MCF 10A (cell line): ENCODE results near the gene ZFP36. TPM values are rescaled to one million over a fixed set of nuclear protein-coding genes. Genes with fewer than 3 reads are reported as not detected.

Source experiments
- BruUV-seq: library from RNA; stranded (reverse); fragments of 400-500 nt; replicated peaks from 2 replicates; lab custom pipeline; 2021; lab: Mats Ljungman, UMichigan
- CTCF ChIA-PET: fragments of 300-600 bp; sonication (Branson Sonifier 250); formaldehyde crosslinking; extraction: SDS; loops from one replicate; lab custom pipeline; 2021; ENCODE audit warnings: antibody characterized with exemption, inconsistent platforms; lab: Yijun Ruan, JAX
- POLR2A ChIA-PET: fragments of 300-600, 350-650 bp; sonication (Branson Sonifier 250); formaldehyde crosslinking; extraction: SDS; loops from one replicate; lab custom pipeline; 2020; ENCODE audit warnings: antibody characterized with exemption, inconsistent platforms; lab: Yijun Ruan, JAX
- DNase-seq: peaks from one replicate; pipeline ENCODE4 v3.0.0-alpha.2; 2018; ENCODE audit not compliant: unreplicated experiment
- H3K27ac Mint-ChIP-seq: one replicate; pipeline ENCODE4 v1.8.0; 2022; ENCODE audit warnings: mild to moderate bottlenecking, low read depth, mixed read lengths; ENCODE audit not compliant: unreplicated experiment
- H3K27me3 Mint-ChIP-seq: one replicate; pipeline ENCODE4 v1.8.0; 2022; ENCODE audit warnings: mixed read lengths; ENCODE audit not compliant: insufficient read depth, unreplicated experiment
- H3K36me3 Mint-ChIP-seq: one replicate; pipeline ENCODE4 v1.8.0; 2022; ENCODE audit warnings: mild to moderate bottlenecking, moderate library complexity, mixed read lengths; ENCODE audit not compliant: insufficient read depth, unreplicated experiment
- H3K4me1 Mint-ChIP-seq: one replicate; pipeline ENCODE4 v1.8.0; 2022; ENCODE audit warnings: mixed read lengths; ENCODE audit not compliant: insufficient read depth, unreplicated experiment
- H3K4me3 Mint-ChIP-seq: one replicate; pipeline ENCODE4 v1.8.0; 2022; ENCODE audit warnings: mild to moderate bottlenecking, moderate library complexity, mixed read lengths; ENCODE audit not compliant: unreplicated experiment
- H3K9me3 Mint-ChIP-seq: one replicate; pipeline ENCODE4 v1.8.0; 2022; ENCODE audit warnings: mixed read lengths; ENCODE audit not compliant: unreplicated experiment
- intact Hi-C: fragments of 100-400 bp; cut with micrococcal nuclease; formaldehyde crosslinking; loops from 2 replicates; pipeline ENCODE4 v1.14.1; 2022
- total RNA-seq: library from RNA; stranded (reverse); gene quantifications from 2 replicates; pipeline ENCODE4 v1.2.3, GENCODE V29; 2022
- TF ChIP-seq, protein P1 (sequence below): fragments of 200-600 bp; IDR thresholded peaks from one replicate; pipeline ENCODE4 v1.8.0; 2022; ENCODE audit warnings: antibody characterized with exemption, mild to moderate bottlenecking; ENCODE audit not compliant: unreplicated experiment

ZFP36 gene
- total RNA-seq, 1 experiment from 2014 or later, result 98.4 TPM

DNA sequence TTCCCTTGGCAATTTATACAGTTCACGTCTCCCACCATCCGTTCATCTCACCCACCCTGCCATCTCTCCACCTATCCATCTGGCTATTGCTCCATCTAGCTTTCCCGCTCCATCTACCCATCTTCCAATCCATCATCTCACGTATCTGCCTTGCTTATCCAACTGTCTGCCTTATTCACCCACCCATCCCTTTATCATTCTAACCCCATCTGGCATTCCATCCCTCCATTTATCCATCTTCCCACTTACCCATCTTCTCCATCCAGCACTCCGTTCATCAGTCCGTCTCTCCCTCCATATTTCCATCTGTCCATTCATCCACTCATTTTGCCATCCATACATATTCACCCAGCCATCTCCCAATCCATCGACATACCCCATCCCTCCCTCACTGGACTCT lies 19.1 kb downstream of the ZFP36 start:
- Mint-ChIP-seq H3K36me3 (peaks cover 9% of the 10 kb centered on the region), H3K9me3 (no peaks in the 10 kb centered on the region), H3K27ac (no peak overlapping the region), H3K27me3 (no peaks in the 10 kb centered on the region), H3K4me3 (no peak overlapping the region), H3K4me1 (no peaks in the 10 kb centered on the region)
- CTCF ChIA-PET, result interaction anchor here (1.1 kb wide), 1 partner anchor 10 kb away, joined by 3 read pairs; no protein-coding TSS in a partner anchor
- TF ChIP-seq, protein P1, sequence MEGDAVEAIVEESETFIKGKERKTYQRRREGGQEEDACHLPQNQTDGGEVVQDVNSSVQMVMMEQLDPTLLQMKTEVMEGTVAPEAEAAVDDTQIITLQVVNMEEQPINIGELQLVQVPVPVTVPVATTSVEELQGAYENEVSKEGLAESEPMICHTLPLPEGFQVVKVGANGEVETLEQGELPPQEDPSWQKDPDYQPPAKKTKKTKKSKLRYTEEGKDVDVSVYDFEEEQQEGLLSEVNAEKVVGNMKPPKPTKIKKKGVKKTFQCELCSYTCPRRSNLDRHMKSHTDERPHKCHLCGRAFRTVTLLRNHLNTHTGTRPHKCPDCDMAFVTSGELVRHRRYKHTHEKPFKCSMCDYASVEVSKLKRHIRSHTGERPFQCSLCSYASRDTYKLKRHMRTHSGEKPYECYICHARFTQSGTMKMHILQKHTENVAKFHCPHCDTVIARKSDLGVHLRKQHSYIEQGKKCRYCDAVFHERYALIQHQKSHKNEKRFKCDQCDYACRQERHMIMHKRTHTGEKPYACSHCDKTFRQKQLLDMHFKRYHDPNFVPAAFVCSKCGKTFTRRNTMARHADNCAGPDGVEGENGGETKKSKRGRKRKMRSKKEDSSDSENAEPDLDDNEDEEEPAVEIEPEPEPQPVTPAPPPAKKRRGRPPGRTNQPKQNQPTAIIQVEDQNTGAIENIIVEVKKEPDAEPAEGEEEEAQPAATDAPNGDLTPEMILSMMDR, result no peak
- DNase-seq, result no peak
- BruUV-seq, result no TSS peak
- POLR2A ChIA-PET, result interaction anchor here (3.4 kb wide), 1 partner anchor 10 kb away, joined by 35 read pairs; the partner anchor contains the start of gene RPS16
- intact Hi-C loops, result no loop called here

DNA sequence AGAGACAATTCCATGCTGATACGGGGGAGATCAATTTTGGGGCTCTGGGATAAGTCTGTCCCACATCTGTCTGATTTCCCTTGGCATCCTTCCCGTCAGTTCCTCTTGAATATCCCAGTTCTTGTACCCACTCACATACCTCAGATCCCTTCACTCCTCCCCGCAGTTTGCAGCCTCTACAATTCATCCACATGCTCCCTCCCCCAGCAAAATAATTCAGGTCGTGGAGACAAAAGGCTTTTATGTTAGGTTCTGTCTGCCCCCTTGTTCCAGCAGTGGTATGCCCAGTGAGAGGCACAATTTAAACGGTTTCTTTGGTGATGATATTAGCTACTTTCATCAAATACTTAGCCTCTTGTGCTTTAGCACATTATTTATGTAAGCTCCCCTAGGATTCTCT lies 19.5 kb downstream of the ZFP36 start:
- no peaks in the 10 kb centered on the region for H3K27me3 Mint-ChIP-seq
- intact Hi-C loops, result no loop called here
- peaks cover 13% of the 10 kb centered on the region for H3K36me3 Mint-ChIP-seq
- H3K4me3 Mint-ChIP-seq, result no peak overlapping the region
- TF ChIP-seq, protein P1, result no peak
- H3K27ac Mint-ChIP-seq, result no peak overlapping the region
- no TSS peak for BruUV-seq
- CTCF ChIA-PET, result interaction anchor here (1.0 kb wide), 1 partner anchor 107 kb away, joined by 3 read pairs; no protein-coding TSS in a partner anchor
- DNase-seq, result no peak
- H3K4me1 Mint-ChIP-seq, result no peaks in the 10 kb centered on the region
- no peaks in the 10 kb centered on the region for H3K9me3 Mint-ChIP-seq
- POLR2A ChIA-PET, result interaction anchor here (0.6 to 3.4 kb wide), 5 partner anchors 9 to 35 kb away, joined by 3 to 35 read pairs (median 4); partner anchors contain the start of genes MED29, PAF1, PLEKHG2 and RPS16

DNA sequence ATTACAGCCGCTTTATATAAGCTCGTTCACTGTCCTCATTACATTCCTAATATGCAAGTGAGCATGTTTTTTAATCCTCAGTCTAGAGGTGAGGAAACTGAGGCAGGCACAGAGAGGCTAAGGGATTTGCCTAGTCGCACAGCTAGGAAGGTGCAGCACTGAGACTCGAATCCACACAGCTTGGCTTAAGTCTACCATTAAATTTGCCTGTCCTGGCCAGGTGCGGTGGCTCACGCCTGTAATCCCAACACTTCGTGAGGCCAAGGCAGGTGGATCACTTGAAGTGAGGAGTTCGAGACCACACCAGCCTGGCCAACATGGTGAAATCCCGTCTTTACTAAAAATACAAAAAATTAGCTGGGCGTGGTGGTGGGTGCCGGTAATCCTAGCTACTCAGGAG lies 21.1 kb downstream of the ZFP36 start:
- POLR2A ChIA-PET, result interaction anchor here (0.7 to 3.4 kb wide), 4 partner anchors 8 to 27 kb away, joined by 3 to 35 read pairs (median 4); partner anchors contain the start of genes PLEKHG2, RPS16 and ZFP36
- Mint-ChIP-seq H3K27me3 (no peaks in the 10 kb centered on the region), H3K27ac (no peak overlapping the region), H3K4me1 (no peaks in the 10 kb centered on the region), H3K36me3 (peaks cover 28% of the 10 kb centered on the region), H3K9me3 (no peaks in the 10 kb centered on the region), H3K4me3 (no peak overlapping the region)
- DNase-seq, result no peak
- no TSS peak for BruUV-seq
- TF ChIP-seq, protein P1, result no peak
- intact Hi-C loops, result no loop called here
- CTCF ChIA-PET, result interaction anchor here (0.6 to 1.7 kb wide), 5 partner anchors 11 to 788 kb away, joined by 3 to 6 read pairs (median 3); partner anchors contain the start of gene PLEKHG2

DNA sequence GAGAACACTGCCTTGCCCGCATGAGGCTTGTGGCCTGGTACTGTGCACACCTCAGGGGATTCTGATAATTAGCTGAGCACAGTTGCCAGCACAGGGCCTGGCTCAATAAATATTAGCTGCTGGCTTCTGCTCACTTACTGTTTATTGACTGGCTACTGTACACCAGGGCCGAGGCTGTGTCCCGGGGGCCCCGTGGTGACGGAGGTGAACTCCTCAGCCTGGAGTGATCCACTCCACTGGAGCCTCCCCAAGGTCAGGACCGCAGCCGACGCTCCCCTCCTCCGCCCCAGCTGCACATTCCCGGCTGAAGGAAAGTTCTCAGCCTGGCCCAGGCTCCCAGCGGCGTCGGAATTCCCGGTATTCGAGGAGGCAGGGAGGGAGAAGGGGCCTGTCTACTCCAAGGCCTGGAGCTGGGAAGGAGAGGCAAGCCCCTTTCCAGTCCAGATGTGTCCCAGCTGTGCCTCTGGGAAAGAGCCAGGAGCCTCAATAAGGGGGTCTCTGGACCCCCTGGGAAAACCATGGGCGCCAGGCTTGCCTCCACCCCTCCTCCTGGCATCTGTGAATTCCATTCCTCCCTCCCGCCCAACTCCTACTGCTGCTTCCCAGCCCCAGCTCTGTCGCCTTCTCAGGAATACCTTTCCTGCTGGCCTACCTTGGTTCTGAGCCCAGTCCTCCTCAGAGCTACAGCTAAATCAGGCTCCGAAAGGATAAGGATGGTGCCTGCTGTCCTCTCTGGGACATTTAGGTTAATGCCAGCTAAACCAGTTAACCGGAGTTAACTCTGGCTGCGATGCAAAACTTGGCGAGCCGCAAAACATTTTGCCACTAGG lies 21.9 kb downstream of the ZFP36 start:
- Mint-ChIP-seq H3K27ac (no peak overlapping the region), H3K9me3 (no peaks in the 10 kb centered on the region), H3K36me3 (peaks cover 36% of the 10 kb centered on the region), H3K4me3 (no peak overlapping the region), H3K27me3 (no peaks in the 10 kb centered on the region), H3K4me1 (no peaks in the 10 kb centered on the region)
- intact Hi-C loops, result no loop called here
- POLR2A ChIA-PET, result interaction anchor here (0.7 to 3.4 kb wide), 4 partner anchors 7 to 30 kb away, joined by 3 to 35 read pairs (median 4); partner anchors contain the start of genes RPS16 and SUPT5H
- CTCF ChIA-PET, result interaction anchor here (0.7 to 1.7 kb wide), 4 partner anchors 9 to 542 kb away, joined by 3 to 6 read pairs (median 4); partner anchors contain the start of gene PLEKHG2
- TF ChIP-seq, protein P1, result no peak
- no TSS peak for BruUV-seq
- no peak for DNase-seq
